ENCODE measurements around the gene DTNB. TPM values are rescaled to one million over a fixed set of nuclear protein-coding genes. Genes with fewer than 3 reads are reported as not detected.
"Not testable (repeated sequence)": the region's sequence is repeated elsewhere in the genome, so short reads cannot be mapped to it uniquely, and the experiment has no call there.

DTNB gene
- total RNA-seq, 4 donors from 2014 or later: 5.2 to 9.9 (median 9.2) TPM

DNA sequence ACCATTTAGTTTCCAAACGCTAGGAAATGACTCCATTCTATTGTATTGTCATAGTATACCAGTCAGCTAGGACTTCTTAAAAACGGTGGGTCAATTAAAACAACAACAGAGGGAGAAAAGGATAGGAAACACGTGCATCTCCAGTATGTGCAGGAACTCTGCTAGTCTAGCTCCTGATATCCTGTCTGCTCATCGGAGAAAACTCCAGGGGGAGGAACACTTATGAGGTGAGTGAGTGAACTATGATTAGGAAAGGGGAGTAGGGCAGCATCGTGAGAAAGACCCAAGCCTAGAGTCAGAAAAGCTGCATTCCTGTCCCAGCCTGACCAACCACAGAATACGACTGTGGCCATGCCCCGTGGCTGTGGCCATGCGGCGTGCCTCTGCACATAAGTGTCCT, 34.2 kb downstream of the DTNB start:
- no peak for DNase-seq (ENCODE audit: low spot score)
- ATAC-seq (ENCODE audit: low FRiP score): no peak
- TF ChIP-seq, protein P1, sequence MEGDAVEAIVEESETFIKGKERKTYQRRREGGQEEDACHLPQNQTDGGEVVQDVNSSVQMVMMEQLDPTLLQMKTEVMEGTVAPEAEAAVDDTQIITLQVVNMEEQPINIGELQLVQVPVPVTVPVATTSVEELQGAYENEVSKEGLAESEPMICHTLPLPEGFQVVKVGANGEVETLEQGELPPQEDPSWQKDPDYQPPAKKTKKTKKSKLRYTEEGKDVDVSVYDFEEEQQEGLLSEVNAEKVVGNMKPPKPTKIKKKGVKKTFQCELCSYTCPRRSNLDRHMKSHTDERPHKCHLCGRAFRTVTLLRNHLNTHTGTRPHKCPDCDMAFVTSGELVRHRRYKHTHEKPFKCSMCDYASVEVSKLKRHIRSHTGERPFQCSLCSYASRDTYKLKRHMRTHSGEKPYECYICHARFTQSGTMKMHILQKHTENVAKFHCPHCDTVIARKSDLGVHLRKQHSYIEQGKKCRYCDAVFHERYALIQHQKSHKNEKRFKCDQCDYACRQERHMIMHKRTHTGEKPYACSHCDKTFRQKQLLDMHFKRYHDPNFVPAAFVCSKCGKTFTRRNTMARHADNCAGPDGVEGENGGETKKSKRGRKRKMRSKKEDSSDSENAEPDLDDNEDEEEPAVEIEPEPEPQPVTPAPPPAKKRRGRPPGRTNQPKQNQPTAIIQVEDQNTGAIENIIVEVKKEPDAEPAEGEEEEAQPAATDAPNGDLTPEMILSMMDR (IDR thresholded peaks at IDR 0.05): no peak

DNA sequence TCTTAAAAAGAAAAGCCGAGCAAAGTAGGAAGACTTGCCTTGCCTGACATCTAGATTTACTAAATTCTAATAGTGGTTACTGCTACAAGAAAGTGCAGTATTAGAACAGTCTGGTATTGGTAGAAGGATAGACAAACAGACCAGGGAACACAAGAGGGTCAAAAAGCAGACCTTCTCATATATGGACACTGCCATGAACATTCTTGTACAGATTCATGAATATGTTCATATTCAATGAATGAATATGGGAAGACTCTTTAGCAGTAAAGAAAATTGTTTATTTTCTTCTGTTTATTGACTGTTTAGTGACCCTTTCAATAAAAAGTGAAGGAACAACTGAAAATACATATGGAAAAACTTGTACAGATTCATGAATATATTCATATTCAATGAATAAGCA, 37.6 kb downstream of the DTNB start:
- DNase-seq (ENCODE audit: low spot score) (no peak), ATAC-seq (ENCODE audit: low FRiP score) (no peak)
- TF ChIP-seq, protein P1 (IDR thresholded peaks at IDR 0.05): no peak

DNA sequence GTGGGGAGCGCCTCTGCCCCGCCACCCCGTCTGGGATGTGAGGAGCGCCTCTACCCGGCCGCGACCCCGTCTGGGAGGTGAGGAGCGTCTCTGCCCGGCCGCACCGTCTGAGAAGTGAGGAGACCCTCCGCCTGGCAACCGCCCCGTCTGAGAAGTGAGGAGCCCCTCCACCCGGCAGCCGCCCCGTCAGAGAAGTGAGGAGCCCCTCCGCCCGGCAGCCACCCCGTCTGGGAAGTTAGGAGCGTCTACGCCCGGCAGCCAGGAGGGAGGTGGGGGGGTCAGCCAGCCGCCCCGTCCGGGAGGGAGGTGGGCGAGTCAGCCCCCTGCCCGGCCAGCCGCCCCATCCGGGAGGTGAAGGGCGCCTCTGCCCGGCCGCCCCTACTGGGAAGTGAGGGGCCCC, 39.6 kb downstream of the DTNB start:
- not testable (repeated sequence) for DNase-seq (ENCODE audit: low spot score); ATAC-seq (ENCODE audit: low FRiP score)

DNA sequence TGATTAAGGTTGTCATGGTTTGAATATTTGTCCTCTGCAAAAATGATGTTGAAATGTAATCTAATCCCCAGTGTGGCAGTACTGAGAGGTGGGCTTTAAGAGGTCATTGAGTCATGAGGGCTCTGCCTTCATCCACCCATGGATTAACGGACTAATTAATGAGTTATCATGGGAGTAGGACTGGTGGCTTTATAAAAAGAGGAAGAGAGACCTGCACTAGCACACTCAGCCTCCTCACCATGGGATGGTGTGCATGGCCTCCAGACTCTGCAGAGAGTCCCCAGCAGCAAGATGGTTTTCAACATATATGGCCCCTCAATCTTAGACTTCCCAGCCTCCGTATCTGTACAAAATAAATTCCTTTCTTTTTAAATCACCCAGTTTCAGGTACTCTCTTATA, 41.0 kb downstream of the DTNB start:
- DNase-seq (ENCODE audit: low spot score) (no peak), ATAC-seq (ENCODE audit: low FRiP score) (no peak)
- TF ChIP-seq, protein P1 (IDR thresholded peaks at IDR 0.05): no peak

DNA sequence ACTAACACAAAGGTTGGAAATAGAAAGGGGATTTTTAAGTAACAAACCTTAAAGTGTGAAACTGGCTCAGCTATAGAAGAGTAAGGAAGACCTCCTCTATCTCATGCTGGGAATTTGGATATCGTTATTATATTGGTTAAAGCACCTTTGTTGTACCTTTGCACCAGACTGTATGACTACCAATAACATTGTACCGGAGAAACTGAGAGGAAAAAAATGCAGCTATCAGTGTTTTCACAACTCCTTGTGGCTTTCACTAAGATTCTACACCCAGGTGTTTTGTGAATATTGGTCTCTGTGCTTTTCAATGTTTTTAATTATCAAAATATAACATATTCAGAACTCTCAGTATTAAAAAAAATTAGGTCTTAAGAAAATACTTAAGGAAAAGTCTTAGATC, 48.7 kb downstream of the DTNB start:
- DNase-seq (ENCODE audit: low spot score) (no peak), ATAC-seq (ENCODE audit: low FRiP score) (no peak)
- TF ChIP-seq, protein P1 (IDR thresholded peaks at IDR 0.05): no peak

DNA sequence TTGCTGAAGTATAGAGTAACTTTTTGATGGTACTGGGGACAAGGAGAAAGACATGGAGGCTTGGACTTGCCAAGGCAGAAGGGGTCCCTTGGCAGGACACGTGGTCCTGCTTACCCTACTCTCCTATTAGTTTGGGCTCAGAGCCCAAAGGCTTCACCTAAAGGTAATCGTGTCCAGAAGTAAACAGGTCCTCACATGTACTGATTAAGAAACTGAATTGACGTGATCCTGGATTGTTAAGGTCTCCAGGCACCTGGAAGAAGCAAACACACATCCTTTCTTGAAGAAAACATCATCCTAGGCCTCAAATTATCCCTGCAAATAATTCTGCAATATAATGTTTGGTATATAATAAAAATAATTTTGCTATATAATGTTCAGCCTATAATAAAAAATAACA, 50.0 kb downstream of the DTNB start:
- no peak for ATAC-seq (ENCODE audit: low FRiP score)
- TF ChIP-seq, protein P1 (IDR thresholded peaks at IDR 0.05): no peak

DNA sequence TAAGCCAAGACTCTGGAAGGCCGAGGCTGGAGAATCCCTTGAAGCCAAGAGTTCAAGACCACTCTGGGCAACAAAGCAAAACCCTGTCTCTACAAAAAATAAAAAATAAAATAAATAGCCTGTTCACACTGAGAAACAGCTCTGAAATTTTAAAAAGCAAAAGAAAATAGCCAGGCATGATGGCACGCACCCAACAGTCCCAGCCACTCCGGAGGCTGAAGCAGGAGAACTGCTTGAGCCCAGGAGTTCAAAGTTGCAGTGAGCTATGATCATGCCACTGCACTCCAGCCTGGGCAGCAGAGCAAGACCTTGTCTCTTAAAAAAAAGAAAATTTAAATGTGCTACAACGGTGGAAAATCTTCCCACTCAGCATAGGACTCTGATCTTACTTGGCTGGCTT, 52.7 kb downstream of the DTNB start:
- DNase-seq (ENCODE audit: low spot score) (no peak), ATAC-seq (ENCODE audit: low FRiP score) (no peak)
- TF ChIP-seq, protein P1 (IDR thresholded peaks at IDR 0.05): no peak

More for the DNA sequence above, 50.0 kb downstream of the DTNB start:
- DNase-seq (ENCODE audit: low spot score): no peak

DNA sequence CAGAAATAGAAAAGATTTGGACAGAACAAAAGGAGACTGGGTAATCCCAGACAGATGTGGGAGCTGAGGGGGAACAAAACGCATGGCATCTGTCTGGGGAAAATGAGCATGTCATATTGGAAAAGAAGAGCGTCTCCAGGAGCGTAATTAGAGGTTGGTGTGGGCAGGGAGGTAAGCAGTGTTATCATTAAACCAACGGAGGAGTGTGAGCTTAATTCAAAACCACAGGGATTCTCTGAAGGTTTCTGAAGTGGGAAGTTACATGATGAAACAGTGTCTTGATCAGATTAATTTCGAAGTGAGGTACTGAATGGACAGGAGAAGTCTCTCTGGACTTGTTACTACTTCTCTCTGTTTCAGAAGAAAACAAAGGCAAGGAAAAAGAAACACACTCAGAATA, 53.3 kb downstream of the DTNB start:
- TF ChIP-seq, protein P1 (IDR thresholded peaks at IDR 0.05): no peak
- ATAC-seq (ENCODE audit: low FRiP score): no peak
- DNase-seq (ENCODE audit: low spot score): no peak
